HEK293 (cell line): ENCODE measurements around the gene MAGI2.
A peak's percentile ranks its signal among the peaks of the same experiment; 100 is the strongest.

Source experiments
- CTCF ChIA-PET: fragments of 350-600 bp; formaldehyde crosslinking; extraction: SDS; loops from one replicate; lab custom pipeline; 2021; ENCODE audit warnings: antibody characterized with exemption; lab: Yijun Ruan, JAX
- POLR2A ChIA-PET: fragments of 300-600 bp; formaldehyde crosslinking; extraction: SDS; loops from one replicate; lab custom pipeline; 2020; ENCODE audit warnings: antibody characterized with exemption, inconsistent platforms; lab: Yijun Ruan, JAX
- H3K27ac ChIP-seq: fragments of 200-500 bp; sonication (Bioruptor generic); 2 replicates; pipeline ENCODE4 v1.5.1; 2014; ENCODE audit warnings: low read depth, low read length, control low read depth, inconsistent platforms; ENCODE audit errors: extremely low read depth
- H3K36me3 ChIP-seq, 2 experiments: fragments of 200-500 bp in 1 of 2; sonication (Bioruptor generic) in 1 of 2; 1 replicate in 1 of 2; 2 replicates in 1 of 2; pipeline ENCODE4 v1.5.1; 2014 to 2017; ENCODE audit warnings: inconsistent platforms in 2 of 2, low read length in 2 of 2; ENCODE audit not compliant: control insufficient read depth in 2 of 2, insufficient read depth in 1 of 2
- H3K4me1 ChIP-seq: fragments of 200-500 bp; sonication (Bioruptor generic); 2 replicates; pipeline ENCODE4 v1.5.1; 2014; ENCODE audit warnings: mild to moderate bottlenecking, low read length, inconsistent platforms; ENCODE audit not compliant: control insufficient read depth, insufficient read depth
- H3K4me3 ChIP-seq: 2 replicates; pipeline ENCODE4 v1.5.1; 2011; ENCODE audit warnings: low read depth, mild to moderate bottlenecking, control low read depth, low read length, moderate library complexity
- H3K9me3 ChIP-seq: fragments of 200-500 bp; sonication (Bioruptor generic); 2 replicates; pipeline ENCODE4 v1.5.1; 2014; ENCODE audit warnings: low read depth, low read length, inconsistent platforms; ENCODE audit not compliant: control insufficient read depth, insufficient read depth
- EGR2 ChIP-seq: fragments of 450-650 bp; formaldehyde crosslinking; IDR thresholded peaks from 2 replicates; pipeline ENCODE4 v1.5.1; 2016; ENCODE audit warnings: low read depth, missing biosample characterization, missing genetic modification characterization
- GLI4 ChIP-seq: fragments of 450-650 bp; formaldehyde crosslinking; IDR thresholded peaks from 2 replicates; pipeline ENCODE4 v1.5.1; 2016; ENCODE audit warnings: missing biosample characterization, missing genetic modification characterization
- GLIS1 ChIP-seq: fragments of 450-650 bp; formaldehyde crosslinking; IDR thresholded peaks from 2 replicates; pipeline ENCODE4 v1.5.1; 2016; ENCODE audit warnings: missing biosample characterization, missing genetic modification characterization
- HOXC10 ChIP-seq: sonication (generic); formaldehyde crosslinking; IDR thresholded peaks from 2 replicates; pipeline ENCODE4 v1.8.1; 2023; ENCODE audit warnings: mild to moderate bottlenecking, missing genetic modification reagents
- RBAK ChIP-seq: fragments of 450-650 bp; formaldehyde crosslinking; IDR thresholded peaks from 2 replicates; pipeline ENCODE4 v1.5.1; 2016; ENCODE audit warnings: missing biosample characterization, missing genetic modification characterization
- SP7 ChIP-seq: fragments of 450-650 bp; formaldehyde crosslinking; IDR thresholded peaks from 2 replicates; pipeline ENCODE4 v1.5.1; 2016; ENCODE audit warnings: missing biosample characterization, missing genetic modification characterization
- TCF7L2 ChIP-seq: IDR thresholded peaks from 2 replicates; pipeline ENCODE4 v1.6.1; 2011; ENCODE audit warnings: low read depth, mild to moderate bottlenecking, inconsistent platforms, low read length, moderate library complexity, borderline replicate concordance
- ZBTB17 ChIP-seq: fragments of 450-650 bp; formaldehyde crosslinking; IDR thresholded peaks from 2 replicates; pipeline ENCODE4 v1.5.1; 2016; ENCODE audit warnings: missing biosample characterization, missing genetic modification characterization
- ZBTB48 ChIP-seq: fragments of 450-650 bp; formaldehyde crosslinking; IDR thresholded peaks from 2 replicates; pipeline ENCODE4 v1.5.1; 2016; ENCODE audit warnings: missing biosample characterization, missing genetic modification characterization
- ZNF211 ChIP-seq: fragments of 450-650 bp; formaldehyde crosslinking; IDR thresholded peaks from 2 replicates; pipeline ENCODE4 v1.5.1; 2016; ENCODE audit warnings: low read depth, missing biosample characterization, missing genetic modification characterization
- ZNF274 ChIP-seq, 2 experiments: fragments of 200-500 bp in 1 of 2; fragments of 450-650 bp in 1 of 2; sonication (Bioruptor generic) in 1 of 2; formaldehyde crosslinking in 1 of 2; IDR thresholded peaks; 2 replicates each; pipeline versions ENCODE4 v1.5.1 to v1.6.1; 2014 to 2016; ENCODE audit warnings: borderline replicate concordance in 1 of 2, inconsistent platforms in 1 of 2, low read length in 1 of 2, missing biosample characterization in 1 of 2, missing genetic modification characterization in 1 of 2
- ZNF37A ChIP-seq: fragments of 450-650 bp; IDR thresholded peaks from 2 replicates; pipeline ENCODE4 v1.5.1; 2018; ENCODE audit warnings: missing biosample characterization, missing genetic modification characterization
- ZNF548 ChIP-seq: fragments of 450-650 bp; formaldehyde crosslinking; IDR thresholded peaks from 2 replicates; pipeline ENCODE4 v1.5.1; 2016; ENCODE audit warnings: missing biosample characterization, missing genetic modification characterization
- ZNF600 ChIP-seq: fragments of 450-650 bp; formaldehyde crosslinking; IDR thresholded peaks from 2 replicates; pipeline ENCODE4 v1.5.1; 2016; ENCODE audit warnings: missing biosample characterization, missing genetic modification characterization
- ZNF660 ChIP-seq: fragments of 450-650 bp; IDR thresholded peaks from 2 replicates; pipeline ENCODE4 v1.5.1; 2018; ENCODE audit warnings: missing biosample characterization, mild to moderate bottlenecking, missing genetic modification characterization
- ZNF664 ChIP-seq: fragments of 450-650 bp; formaldehyde crosslinking; IDR thresholded peaks from 2 replicates; pipeline ENCODE4 v1.5.1; 2016; ENCODE audit warnings: missing biosample characterization, missing genetic modification characterization
- ZNF843 ChIP-seq: fragments of 450-650 bp; formaldehyde crosslinking; IDR thresholded peaks from 2 replicates; pipeline ENCODE4 v1.5.1; 2016; ENCODE audit warnings: missing biosample characterization, missing genetic modification characterization
- TF ChIP-seq, protein P1 (sequence below): fragments of 450-650 bp; formaldehyde crosslinking; IDR thresholded peaks from 2 replicates; pipeline ENCODE4 v1.5.1; 2016; ENCODE audit warnings: missing biosample characterization, missing genetic modification characterization
- TF ChIP-seq, protein P2 (sequence below): fragments of 450-650 bp; formaldehyde crosslinking; IDR thresholded peaks from 2 replicates; pipeline ENCODE4 v1.5.1; 2016; ENCODE audit warnings: missing biosample characterization, missing genetic modification characterization
- TF ChIP-seq, protein P3 (sequence below): fragments of 450-650 bp; formaldehyde crosslinking; IDR thresholded peaks from 2 replicates; pipeline ENCODE4 v1.5.1; 2016; ENCODE audit warnings: missing biosample characterization, missing genetic modification characterization
- TF ChIP-seq, protein P4 (sequence below): fragments of 450-650 bp; formaldehyde crosslinking; IDR thresholded peaks from 2 replicates; pipeline ENCODE4 v1.5.1; 2017; ENCODE audit warnings: missing biosample characterization, missing genetic modification characterization
- TF ChIP-seq, protein P5 (sequence below): fragments of 450-650 bp; formaldehyde crosslinking; IDR thresholded peaks from 2 replicates; pipeline ENCODE4 v1.5.1; 2016; ENCODE audit warnings: missing biosample characterization, missing genetic modification characterization
- TF ChIP-seq, protein P6 (sequence below): fragments of 450-650 bp; formaldehyde crosslinking; IDR thresholded peaks from 2 replicates; pipeline ENCODE4 v1.5.1; 2016; ENCODE audit warnings: missing biosample characterization, missing genetic modification characterization, low read depth

MAGI2 gene

DNA sequence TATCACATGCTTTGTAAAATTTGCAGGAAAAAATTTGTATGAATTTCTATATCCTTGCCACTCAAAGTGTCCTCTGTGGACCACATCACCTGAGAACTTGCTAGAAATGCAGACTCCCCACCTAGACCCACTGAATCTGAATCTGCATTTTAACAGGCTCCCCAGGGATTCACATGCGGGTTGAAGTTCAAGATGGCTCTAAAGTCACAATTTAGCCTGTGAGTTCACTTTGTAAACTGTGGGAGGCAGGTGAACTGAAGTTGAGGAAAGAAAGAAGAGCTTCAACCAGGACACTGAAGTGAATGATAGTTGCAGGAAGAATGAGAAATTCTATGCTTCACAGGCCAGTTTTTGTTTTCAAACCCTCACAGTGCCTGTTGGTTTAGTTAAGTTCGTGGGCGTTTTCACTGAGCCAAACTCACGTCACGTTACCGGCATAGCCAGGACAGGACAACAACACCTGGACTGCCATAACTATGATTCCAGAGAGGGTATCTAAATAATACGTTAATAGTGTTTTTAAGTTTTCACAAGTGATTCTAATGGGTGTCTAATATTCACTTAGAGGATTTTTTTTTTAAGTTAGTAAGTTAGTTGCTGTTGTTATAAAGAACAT, 1414.9 kb downstream of the MAGI2 start:
- ChIA-PET CTCF (interaction anchor here (0.5 to 0.7 kb wide), 3 partner anchors 49 to 125 kb away, joined by 3 to 5 read pairs (median 3); no protein-coding TSS in a partner anchor), POLR2A (no interaction called here)
- no peaks in the 10 kb centered on the region for H3K36me3 ChIP-seq
- H3K4me3 ChIP-seq = no peak overlapping the region
- H3K27ac ChIP-seq = no peak overlapping the region
- TF ChIP-seq ZNF600 (tag by site-specific recombination) = no peak
- TF ChIP-seq TCF7L2 = no peak
- no peak for TF ChIP-seq ZBTB17 (tag by site-specific recombination)
- no peak for TF ChIP-seq ZNF211
- TF ChIP-seq EGR2 (tag by site-specific recombination) = no peak
- TF ChIP-seq ZNF274 (IDR thresholded peaks at IDR 0.05; ENCODE audit: low read length) = no peak
- TF ChIP-seq ZNF274 (tag by site-specific recombination; IDR thresholded peaks at IDR 0.05; ENCODE audit: borderline replicate concordance) = no peak
- TF ChIP-seq GLI4 = no peak
- TF ChIP-seq ZNF37A = no peak
- TF ChIP-seq, protein P1, sequence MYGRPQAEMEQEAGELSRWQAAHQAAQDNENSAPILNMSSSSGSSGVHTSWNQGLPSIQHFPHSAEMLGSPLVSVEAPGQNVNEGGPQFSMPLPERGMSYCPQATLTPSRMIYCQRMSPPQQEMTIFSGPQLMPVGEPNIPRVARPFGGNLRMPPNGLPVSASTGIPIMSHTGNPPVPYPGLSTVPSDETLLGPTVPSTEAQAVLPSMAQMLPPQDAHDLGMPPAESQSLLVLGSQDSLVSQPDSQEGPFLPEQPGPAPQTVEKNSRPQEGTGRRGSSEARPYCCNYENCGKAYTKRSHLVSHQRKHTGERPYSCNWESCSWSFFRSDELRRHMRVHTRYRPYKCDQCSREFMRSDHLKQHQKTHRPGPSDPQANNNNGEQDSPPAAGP (tag by site-specific recombination) = no peak
- TF ChIP-seq, protein P2, sequence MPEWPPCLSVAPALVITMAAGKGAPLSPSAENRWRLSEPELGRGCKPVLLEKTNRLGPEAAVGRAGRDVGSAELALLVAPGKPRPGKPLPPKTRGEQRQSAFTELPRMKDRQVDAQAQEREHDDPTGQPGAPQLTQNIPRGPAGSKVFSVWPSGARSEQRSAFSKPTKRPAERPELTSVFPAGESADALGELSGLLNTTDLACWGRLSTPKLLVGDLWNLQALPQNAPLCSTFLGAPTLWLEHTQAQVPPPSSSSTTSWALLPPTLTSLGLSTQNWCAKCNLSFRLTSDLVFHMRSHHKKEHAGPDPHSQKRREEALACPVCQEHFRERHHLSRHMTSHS (tag by site-specific recombination) = no peak
- no peaks in the 10 kb centered on the region for H3K4me1 ChIP-seq
- no peaks in the 10 kb centered on the region for H3K9me3 ChIP-seq

DNA sequence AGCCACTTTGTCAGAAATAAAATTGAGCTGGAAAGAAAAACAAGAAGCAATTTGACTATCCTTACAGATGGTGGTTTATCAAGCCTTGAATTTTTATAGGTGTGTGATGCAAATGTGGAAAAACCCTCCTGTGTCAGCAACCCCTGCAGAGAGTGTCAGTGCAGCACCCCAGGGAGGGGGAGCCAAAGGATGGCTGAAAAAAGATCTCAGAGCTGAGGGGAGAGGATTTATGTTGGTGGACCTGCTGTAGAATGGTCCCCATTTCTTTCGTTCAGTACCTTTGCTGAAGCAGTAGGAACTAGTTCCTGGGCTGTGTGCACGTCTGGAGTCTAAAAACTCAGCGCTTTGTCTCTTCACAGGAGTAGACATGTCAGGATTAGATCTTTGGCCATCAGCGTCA, 1415.9 kb downstream of the MAGI2 start:
- H3K9me3 ChIP-seq = no peaks in the 10 kb centered on the region
- ChIA-PET POLR2A (no interaction called here), CTCF (interaction anchor here (0.5 to 1.0 kb wide), 2 partner anchors 17 to 709 kb away, joined by 3 read pairs; no protein-coding TSS in a partner anchor)
- H3K4me1 ChIP-seq = no peaks in the 10 kb centered on the region
- H3K36me3 ChIP-seq = no peaks in the 10 kb centered on the region
- peak; percentile 44; the same call in 1 of the 2 replicates for TF ChIP-seq GLIS1 (tag by site-specific recombination)
- TF ChIP-seq, protein P3, sequence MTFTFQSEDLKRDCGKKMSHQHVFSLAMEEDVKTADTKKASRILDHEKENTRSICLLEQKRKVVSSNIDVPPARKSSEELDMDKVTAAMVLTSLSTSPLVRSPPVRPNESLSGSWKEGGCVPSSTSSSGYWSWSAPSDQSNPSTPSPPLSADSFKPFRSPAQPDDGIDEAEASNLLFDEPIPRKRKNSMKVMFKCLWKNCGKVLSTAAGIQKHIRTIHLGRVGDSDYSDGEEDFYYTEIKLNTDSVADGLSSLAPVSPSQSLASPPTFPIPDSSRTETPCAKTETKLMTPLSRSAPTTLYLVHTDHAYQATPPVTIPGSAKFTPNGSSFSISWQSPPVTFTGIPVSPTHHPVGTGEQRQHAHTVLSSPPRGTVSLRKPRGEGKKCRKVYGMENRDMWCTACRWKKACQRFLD (tag by site-specific recombination) = no peak
- TF ChIP-seq ZNF843 (tag by site-specific recombination) = no peak
- TF ChIP-seq SP7 = no peak
- no peak for TF ChIP-seq HOXC10
- TF ChIP-seq, protein P4, sequence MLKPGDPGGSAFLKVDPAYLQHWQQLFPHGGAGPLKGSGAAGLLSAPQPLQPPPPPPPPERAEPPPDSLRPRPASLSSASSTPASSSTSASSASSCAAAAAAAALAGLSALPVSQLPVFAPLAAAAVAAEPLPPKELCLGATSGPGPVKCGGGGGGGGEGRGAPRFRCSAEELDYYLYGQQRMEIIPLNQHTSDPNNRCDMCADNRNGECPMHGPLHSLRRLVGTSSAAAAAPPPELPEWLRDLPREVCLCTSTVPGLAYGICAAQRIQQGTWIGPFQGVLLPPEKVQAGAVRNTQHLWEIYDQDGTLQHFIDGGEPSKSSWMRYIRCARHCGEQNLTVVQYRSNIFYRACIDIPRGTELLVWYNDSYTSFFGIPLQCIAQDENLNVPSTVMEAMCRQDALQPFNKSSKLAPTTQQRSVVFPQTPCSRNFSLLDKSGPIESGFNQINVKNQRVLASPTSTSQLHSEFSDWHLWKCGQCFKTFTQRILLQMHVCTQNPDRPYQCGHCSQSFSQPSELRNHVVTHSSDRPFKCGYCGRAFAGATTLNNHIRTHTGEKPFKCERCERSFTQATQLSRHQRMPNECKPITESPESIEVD (tag by site-specific recombination) = peak; percentile 57; the same call in 1 of the 2 replicates
- H3K4me3 ChIP-seq = no peak overlapping the region
- H3K27ac ChIP-seq = no peak overlapping the region

DNA sequence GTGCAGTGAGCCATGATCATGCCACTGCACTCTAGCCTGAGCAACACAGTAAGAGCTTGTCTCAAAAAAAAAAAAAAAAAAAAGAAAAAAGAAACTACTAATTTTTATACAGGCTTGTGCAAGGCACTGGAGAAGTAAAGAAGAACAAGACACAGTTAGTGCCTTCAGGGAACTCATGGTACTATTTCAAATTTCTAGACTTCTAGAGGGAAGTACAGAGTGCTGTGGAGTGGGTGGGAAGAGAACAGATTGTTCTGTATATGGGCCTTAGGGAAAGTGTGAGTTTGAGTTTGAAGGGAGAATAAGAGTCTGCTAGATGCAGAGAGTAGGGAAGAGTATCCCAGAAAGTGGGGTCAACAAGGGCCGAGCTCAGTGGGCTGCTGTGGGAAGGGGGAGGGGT, 1420.1 kb downstream of the MAGI2 start:
- Histone ChIP-seq H3K36me3 (no peaks in the 10 kb centered on the region), H3K4me3 (no peak overlapping the region), H3K27ac (no peak overlapping the region), H3K9me3 (no peaks in the 10 kb centered on the region), H3K4me1 (no peaks in the 10 kb centered on the region)
- ChIA-PET POLR2A (interaction anchor here (0.6 kb wide), 1 partner anchor 13 kb away, joined by 3 read pairs; no protein-coding TSS in a partner anchor), CTCF (interaction anchor here (4.0 kb wide), 1 partner anchor 13 kb away, joined by 22 read pairs; no protein-coding TSS in a partner anchor)
- no peak for TF ChIP-seq RBAK (tag by site-specific recombination)
- no peak for TF ChIP-seq ZNF664 (tag by site-specific recombination)
- TF ChIP-seq, protein P5, sequence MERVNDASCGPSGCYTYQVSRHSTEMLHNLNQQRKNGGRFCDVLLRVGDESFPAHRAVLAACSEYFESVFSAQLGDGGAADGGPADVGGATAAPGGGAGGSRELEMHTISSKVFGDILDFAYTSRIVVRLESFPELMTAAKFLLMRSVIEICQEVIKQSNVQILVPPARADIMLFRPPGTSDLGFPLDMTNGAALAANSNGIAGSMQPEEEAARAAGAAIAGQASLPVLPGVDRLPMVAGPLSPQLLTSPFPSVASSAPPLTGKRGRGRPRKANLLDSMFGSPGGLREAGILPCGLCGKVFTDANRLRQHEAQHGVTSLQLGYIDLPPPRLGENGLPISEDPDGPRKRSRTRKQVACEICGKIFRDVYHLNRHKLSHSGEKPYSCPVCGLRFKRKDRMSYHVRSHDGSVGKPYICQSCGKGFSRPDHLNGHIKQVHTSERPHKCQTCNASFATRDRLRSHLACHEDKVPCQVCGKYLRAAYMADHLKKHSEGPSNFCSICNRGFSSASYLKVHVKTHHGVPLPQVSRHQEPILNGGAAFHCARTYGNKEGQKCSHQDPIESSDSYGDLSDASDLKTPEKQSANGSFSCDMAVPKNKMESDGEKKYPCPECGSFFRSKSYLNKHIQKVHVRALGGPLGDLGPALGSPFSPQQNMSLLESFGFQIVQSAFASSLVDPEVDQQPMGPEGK (tag by site-specific recombination) = no peak
- no peak for TF ChIP-seq ZNF660
- no peak for TF ChIP-seq ZBTB48 (tag by site-specific recombination)
- no peak for TF ChIP-seq ZNF548 (tag by site-specific recombination)
- TF ChIP-seq, protein P6, sequence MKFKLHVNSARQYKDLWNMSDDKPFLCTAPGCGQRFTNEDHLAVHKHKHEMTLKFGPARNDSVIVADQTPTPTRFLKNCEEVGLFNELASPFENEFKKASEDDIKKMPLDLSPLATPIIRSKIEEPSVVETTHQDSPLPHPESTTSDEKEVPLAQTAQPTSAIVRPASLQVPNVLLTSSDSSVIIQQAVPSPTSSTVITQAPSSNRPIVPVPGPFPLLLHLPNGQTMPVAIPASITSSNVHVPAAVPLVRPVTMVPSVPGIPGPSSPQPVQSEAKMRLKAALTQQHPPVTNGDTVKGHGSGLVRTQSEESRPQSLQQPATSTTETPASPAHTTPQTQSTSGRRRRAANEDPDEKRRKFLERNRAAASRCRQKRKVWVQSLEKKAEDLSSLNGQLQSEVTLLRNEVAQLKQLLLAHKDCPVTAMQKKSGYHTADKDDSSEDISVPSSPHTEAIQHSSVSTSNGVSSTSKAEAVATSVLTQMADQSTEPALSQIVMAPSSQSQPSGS (tag by site-specific recombination) = no peak
